ENCODE measurements around the gene CDC25C.
"Not testable (repeated sequence)": the region's sequence is repeated elsewhere in the genome, so short reads cannot be mapped to it uniquely, and the experiment has no call there.

CDC25C gene

DNA sequence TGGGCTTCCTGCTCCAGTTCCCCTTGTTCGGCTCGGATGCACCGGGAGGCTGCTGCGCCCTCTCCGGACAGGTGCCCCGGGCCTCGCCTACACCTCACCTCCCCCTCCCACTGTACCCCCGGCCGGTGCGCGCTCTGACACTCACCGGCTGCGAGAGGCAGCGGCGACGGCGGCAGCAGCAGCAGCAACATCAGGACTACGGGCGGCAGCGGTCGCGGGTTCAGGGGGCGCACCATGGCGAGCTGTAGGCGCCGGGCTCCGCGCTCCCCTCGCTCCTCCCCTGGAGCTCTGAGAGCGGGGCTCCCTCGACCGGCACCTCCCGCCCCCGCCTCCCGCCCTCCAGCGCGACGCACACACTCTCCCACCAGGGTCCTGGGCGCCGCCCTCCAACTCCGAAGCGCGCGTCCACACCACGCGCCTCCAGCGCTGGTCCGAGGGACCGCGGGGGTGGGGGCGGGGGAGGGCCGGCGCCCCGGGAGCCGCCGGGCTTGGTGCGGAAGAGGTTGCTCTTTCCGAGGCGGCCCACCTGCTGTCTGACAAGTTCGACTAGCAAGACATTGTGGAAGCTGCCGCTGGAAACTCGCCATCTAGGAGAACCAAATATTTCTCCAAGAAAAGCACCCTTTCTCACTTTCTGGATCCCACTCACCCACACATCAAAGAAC is 57.3 kb downstream of the CDC25C start, which contains the start of gene GFRA3:
Gene GFRA3, minus strand, starts transcription at position 433 of the 665 bp plus-strand sequence. Its CDS starts 197 bp downstream, at position 236.
- DNase-seq: peak; percentile 22

- no peak for DNase-seq
These were observed 57.8 kb downstream of the CDC25C start for GRCh38 chr5:138273834-138274188.

- DNase-seq: no peak
These were observed 58.9 kb downstream of the CDC25C start for GRCh38 chr5:138272681-138273080.

GRCh38 chr5:138271281-138271680 is 60.3 kb downstream of the CDC25C start:
- DNase-seq: no peak

DNA sequence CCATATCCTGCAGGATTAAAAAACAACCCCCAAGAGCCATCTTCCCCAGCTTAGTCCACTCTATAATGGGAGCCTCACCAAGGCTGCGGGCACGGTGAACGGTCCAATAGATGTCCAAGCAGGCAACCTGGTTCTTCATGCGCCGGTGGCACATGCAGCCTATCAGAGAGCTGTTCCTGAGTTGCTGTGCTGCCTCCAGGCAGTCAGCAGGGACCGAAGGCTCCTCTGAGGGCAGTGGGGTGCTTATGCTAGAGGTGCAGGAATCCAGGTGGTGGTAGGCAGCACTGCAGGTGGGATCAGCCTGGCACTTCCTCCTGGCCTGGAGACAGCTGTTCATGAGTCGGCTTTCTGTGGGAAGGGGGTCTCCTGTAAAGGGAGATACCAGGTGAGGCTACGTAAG is 67.4 kb downstream of the CDC25C start:
- DNase-seq: no peak

DNA sequence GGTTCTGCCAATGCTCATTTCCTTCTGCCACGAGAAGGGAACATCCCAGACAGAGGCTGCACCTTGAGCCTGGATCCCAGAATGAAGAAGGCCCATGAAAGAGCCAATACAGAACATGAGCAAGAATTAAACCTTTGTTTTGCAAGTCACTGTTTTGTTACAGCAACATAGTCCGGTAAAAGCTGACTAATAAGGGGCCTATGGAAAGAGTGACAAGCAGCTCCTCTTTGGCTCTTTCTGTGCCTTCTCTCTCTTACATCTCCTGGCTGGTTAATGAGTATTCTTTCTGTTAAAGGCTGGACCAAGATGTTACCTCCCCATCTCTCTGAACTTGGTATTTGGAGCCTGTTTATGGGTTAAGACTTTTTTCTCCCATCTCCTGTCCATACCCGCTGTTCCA is 68.0 kb downstream of the CDC25C start:
- DNase-seq: no peak

- no peak for DNase-seq
These were observed 72.8 kb downstream of the CDC25C start for GRCh38 chr5:138258704-138259292.

GRCh38 chr5:138257583-138257982 is 74.0 kb downstream of the CDC25C start:
- DNase-seq: no peak

DNA sequence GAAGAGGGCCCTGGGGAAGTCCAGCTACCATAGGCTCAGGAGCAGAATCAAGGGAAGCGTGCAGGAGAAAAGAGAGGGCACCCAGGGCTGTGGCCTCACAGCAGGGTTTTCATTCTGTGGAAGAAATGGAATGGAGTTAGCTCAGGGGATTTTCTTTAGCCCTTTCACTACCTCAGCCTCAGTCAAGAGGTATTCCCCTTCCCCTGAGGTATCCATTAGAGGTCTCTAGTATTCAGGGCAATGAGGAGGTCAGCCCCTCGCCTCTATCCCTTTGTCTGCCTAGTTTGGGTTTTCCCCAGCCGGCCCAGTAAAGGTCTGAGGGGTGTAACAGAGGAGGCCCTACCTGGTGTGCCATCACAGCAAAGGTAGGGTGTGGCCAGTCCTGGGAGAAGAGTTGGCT is 78.7 kb downstream of the CDC25C start:
- DNase-seq: no peak

GRCh38 chr5:138247800-138248199 is 83.8 kb downstream of the CDC25C start:
- not testable (repeated sequence) for DNase-seq

GRCh38 chr5:138246822-138247221 is 84.8 kb downstream of the CDC25C start:
- DNase-seq: no peak

GRCh38 chr5:138246334-138246733 is 85.3 kb downstream of the CDC25C start:
- DNase-seq: no peak

DNA sequence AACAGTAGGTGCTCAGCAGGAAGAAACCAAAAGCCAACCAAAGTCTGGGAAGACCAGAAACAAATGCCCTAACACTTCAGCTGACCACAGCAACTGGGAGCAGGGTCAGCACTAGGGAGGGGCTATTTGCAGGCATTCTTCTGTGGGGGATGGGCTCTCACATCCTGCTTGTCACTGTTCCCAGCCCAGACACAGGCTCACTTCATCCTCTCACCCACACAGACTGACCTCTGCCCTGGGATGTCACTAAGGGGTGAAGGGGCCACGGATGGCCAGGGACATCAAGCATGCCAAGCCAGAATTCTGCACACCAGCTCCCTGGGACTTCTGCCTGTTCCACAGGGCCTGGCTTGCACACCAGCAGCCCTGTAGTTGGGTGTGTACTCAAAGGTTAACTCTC is 85.9 kb downstream of the CDC25C start:
- DNase-seq: no peak

DNA sequence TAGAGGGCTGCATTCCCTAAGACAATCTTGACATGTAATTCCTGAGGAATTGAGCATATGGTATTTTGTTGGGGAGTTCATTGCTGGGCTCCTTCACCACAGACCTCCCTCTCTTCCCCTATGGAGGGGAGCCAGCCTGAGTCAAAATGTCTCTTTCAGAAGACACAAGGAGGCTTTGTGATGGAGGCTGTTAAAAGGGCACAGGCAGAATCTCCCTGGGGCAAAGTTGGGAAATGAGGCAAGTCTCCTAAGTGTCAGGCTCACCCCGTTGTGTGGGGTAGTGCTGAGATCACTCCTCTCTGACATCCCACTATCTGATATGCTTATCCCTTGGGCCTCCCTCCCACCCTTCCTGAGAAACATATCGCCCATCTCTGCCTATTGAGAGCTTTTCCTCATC is 87.8 kb downstream of the CDC25C start:
- no peak for DNase-seq

- no peak for DNase-seq
These were observed 89.7 kb downstream of the CDC25C start for GRCh38 chr5:138241688-138242571.

GRCh38 chr5:138240650-138241385 is 90.8 kb downstream of the CDC25C start:
- DNase-seq: no peak

GRCh38 chr5:138238034-138238433 is 93.6 kb downstream of the CDC25C start:
- DNase-seq: no peak
